ENCODE data around the gene ADAMTS6. TPM values are rescaled to one million over a fixed set of nuclear protein-coding genes. Genes with fewer than 3 reads are reported as not detected.

The ADAMTS6 gene
- total RNA-seq, 2 donors from 2014 or later: 0.12 to 0.77 TPM

DNA sequence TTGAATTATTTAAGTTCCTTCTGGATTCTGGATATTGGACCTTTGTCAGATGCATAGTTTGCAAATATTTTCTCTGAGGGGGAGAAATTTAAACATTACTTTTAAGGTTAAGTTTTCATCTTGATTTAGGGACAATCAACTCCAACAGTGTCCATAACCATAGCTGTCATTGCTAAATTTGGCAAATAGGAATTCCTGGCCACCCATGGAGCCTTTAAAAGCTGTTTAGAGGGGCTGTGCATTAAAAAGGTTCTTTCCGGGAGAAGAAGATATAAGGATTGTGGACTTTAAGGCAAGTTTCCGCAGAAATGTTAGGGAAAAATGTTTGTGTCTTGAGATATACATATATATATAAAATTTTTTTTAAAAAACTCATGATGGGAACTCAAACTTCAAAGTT lies 339.7 kb downstream of the ADAMTS6 start:
- intact Hi-C loops (cut with DNase I): no loop called here
- H3K27ac ChIP-seq: no peak overlapping the region
- no peaks in the 10 kb centered on the region for H3K36me3 ChIP-seq
- no peak for DNase-seq
- TF ChIP-seq, protein P1, sequence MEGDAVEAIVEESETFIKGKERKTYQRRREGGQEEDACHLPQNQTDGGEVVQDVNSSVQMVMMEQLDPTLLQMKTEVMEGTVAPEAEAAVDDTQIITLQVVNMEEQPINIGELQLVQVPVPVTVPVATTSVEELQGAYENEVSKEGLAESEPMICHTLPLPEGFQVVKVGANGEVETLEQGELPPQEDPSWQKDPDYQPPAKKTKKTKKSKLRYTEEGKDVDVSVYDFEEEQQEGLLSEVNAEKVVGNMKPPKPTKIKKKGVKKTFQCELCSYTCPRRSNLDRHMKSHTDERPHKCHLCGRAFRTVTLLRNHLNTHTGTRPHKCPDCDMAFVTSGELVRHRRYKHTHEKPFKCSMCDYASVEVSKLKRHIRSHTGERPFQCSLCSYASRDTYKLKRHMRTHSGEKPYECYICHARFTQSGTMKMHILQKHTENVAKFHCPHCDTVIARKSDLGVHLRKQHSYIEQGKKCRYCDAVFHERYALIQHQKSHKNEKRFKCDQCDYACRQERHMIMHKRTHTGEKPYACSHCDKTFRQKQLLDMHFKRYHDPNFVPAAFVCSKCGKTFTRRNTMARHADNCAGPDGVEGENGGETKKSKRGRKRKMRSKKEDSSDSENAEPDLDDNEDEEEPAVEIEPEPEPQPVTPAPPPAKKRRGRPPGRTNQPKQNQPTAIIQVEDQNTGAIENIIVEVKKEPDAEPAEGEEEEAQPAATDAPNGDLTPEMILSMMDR (IDR thresholded peaks at IDR 0.05): no peak
- no peaks in the 10 kb centered on the region for H3K9me3 ChIP-seq
- H3K27me3 ChIP-seq: no peaks in the 10 kb centered on the region
- no peaks in the 10 kb centered on the region for H3K4me1 ChIP-seq
- H3K4me3 ChIP-seq: no peak overlapping the region
- no peak overlapping the region for H3K9ac ChIP-seq (ENCODE audit: low read depth in 2 of 2, low read length in 2 of 2)

DNA sequence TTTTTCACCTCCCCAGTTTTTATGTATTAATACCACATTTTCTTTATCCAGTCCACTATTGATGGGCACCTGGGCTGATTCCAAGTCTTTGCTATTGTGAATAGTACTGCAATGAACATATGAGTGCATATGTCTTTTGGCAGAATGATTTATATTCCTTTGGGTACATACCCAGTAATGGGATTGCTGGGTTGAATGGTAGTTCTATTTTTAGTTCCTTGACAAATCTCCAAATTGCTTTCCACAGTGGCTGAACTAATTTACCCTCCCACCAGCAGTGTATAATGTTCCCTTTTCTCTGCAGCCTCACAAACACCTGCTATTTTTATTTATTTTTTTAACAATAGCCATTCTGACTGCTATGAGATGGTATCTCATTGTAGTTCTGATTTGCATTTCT lies 340.2 kb downstream of the ADAMTS6 start:
- Histone ChIP-seq H3K36me3 (no peaks in the 10 kb centered on the region), H3K4me3 (no peak overlapping the region), H3K27ac (no peak overlapping the region), H3K9ac (ENCODE audit: low read depth in 2 of 2, low read length in 2 of 2) (no peak overlapping the region), H3K9me3 (no peaks in the 10 kb centered on the region), H3K27me3 (no peaks in the 10 kb centered on the region), H3K4me1 (no peaks in the 10 kb centered on the region)
- intact Hi-C loops (cut with DNase I): no loop called here
- no peak for DNase-seq
- TF ChIP-seq, protein P1 (IDR thresholded peaks at IDR 0.05): no peak

DNA sequence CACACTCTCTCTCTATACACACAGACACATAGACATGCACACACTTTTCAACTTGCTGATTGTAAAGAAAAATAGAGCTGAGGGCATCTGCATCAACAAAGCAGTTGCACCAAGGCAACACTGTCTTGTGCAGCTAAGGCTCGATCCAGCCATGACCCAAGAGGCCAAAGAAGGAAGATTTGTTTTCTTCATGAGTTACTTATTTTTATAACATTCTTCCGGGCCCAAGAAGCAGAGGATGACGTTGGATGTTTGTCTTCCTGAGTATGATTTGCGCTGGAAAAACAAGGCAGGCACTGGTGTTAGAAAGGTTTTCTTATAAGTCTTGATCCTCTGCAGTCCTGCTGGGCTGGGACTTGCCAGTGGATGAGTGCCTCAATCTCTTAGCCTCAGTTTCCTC lies 344.1 kb downstream of the ADAMTS6 start:
- no peaks in the 10 kb centered on the region for H3K4me1 ChIP-seq

DNA sequence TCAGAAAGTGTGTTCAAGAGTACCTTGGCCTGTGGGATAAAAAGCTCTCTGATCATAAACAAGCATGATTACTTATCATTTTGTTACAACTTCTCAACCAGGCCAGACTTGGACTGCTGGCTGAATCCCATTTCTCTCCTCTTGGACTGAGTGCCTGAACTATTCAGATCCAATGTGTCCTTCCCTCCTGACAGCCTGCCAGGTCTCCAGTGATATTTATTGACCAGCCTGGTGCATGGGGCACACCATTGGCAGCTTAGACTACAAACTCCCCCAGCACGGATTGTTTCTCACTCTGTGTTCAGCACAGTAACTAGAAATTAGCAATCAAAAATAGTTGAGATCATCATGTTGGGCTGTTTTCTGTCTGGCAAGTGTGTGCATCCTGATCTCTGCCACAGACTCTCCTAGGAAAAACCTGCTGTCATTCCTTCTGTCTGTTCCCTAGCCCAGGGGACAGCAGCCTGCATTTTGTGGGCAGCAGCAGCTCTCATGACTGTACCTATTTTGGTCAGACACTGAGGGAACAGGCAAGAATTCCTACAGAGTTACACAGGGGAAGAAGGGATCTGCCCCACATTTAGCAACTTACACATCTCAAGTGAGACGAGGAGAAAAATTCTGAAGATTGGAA lies 348.1 kb downstream of the ADAMTS6 start:
- no peak for DNase-seq

More for the DNA sequence above, 344.1 kb downstream of the ADAMTS6 start:
- Histone ChIP-seq H3K27me3 (no peaks in the 10 kb centered on the region), H3K9me3 (no peaks in the 10 kb centered on the region), H3K27ac (no peak overlapping the region), H3K9ac (ENCODE audit: low read depth in 2 of 2, low read length in 2 of 2) (no peak overlapping the region), H3K36me3 (no peaks in the 10 kb centered on the region), H3K4me3 (no peak overlapping the region)
- DNase-seq: peak; percentile 32
- TF ChIP-seq, protein P1 (IDR thresholded peaks at IDR 0.05): no peak
- intact Hi-C loops (cut with DNase I): no loop called here

DNA sequence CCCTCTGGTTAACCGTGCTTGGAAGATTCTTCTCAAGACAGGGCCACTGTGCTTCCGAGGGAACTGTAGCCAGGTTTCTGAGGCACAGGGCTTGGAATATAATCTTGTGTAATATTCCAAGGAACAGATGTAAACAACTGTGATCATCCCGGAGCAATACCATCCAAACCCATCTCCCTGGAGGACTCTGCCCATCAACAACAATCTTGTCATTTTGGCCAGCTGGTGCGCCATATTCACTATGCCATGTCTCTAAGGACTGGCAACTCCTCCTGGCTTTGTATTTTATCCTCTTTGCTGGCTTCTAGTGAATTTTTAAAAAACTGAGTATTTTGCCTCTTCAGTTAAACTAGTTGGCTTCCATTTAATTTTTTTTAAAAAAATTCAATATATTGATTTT lies 349.3 kb downstream of the ADAMTS6 start:
- intact Hi-C loops (cut with DNase I): no loop called here

More for the DNA sequence above, 348.1 kb downstream of the ADAMTS6 start:
- H3K27ac ChIP-seq: no peak overlapping the region
- H3K9me3 ChIP-seq: no peaks in the 10 kb centered on the region
- no peak overlapping the region for H3K4me3 ChIP-seq
- H3K9ac ChIP-seq (ENCODE audit: low read depth in 2 of 2, low read length in 2 of 2): no peak overlapping the region
- no peaks in the 10 kb centered on the region for H3K36me3 ChIP-seq
- no peaks in the 10 kb centered on the region for H3K27me3 ChIP-seq
- TF ChIP-seq, protein P1 (IDR thresholded peaks at IDR 0.05): no peak
- no peaks in the 10 kb centered on the region for H3K4me1 ChIP-seq
- intact Hi-C loops (cut with DNase I): no loop called here

More for the DNA sequence above, 349.3 kb downstream of the ADAMTS6 start:
- Histone ChIP-seq H3K4me1 (no peaks in the 10 kb centered on the region), H3K9ac (ENCODE audit: low read depth in 2 of 2, low read length in 2 of 2) (no peak overlapping the region), H3K4me3 (no peak overlapping the region), H3K9me3 (no peaks in the 10 kb centered on the region), H3K27ac (no peak overlapping the region), H3K36me3 (no peaks in the 10 kb centered on the region), H3K27me3 (no peaks in the 10 kb centered on the region)
- TF ChIP-seq, protein P1 (IDR thresholded peaks at IDR 0.05): no peak
- DNase-seq: no peak
